Thyroid gland (tissue), 4 donors: Measurements from ENCODE around the gene NT5DC4.

Experiments
- POLR2A ChIP-seq, 2 donors: fragments of 450-650 bp; IDR thresholded peaks; one replicate each; pipeline ENCODE4 v1.6.1; 2017; ENCODE audit warnings: antibody characterized with exemption in 2 of 2, mild to moderate bottlenecking in 2 of 2, moderate library complexity in 1 of 2
- TF ChIP-seq, protein P1 (sequence below), 6 experiments: fragments of 200-600 bp in 3 of 6; fragments of 450-650 bp in 3 of 6; sonication (generic) in 3 of 6; IDR thresholded peaks; one replicate each; pipeline ENCODE4 v1.5.1; 2016 to 2019; ENCODE audit warnings: antibody characterized with exemption in 6 of 6, mild to moderate bottlenecking in 2 of 6, inconsistent platforms in 1 of 6, moderate library complexity in 1 of 6

- TF ChIP-seq, protein P1, sequence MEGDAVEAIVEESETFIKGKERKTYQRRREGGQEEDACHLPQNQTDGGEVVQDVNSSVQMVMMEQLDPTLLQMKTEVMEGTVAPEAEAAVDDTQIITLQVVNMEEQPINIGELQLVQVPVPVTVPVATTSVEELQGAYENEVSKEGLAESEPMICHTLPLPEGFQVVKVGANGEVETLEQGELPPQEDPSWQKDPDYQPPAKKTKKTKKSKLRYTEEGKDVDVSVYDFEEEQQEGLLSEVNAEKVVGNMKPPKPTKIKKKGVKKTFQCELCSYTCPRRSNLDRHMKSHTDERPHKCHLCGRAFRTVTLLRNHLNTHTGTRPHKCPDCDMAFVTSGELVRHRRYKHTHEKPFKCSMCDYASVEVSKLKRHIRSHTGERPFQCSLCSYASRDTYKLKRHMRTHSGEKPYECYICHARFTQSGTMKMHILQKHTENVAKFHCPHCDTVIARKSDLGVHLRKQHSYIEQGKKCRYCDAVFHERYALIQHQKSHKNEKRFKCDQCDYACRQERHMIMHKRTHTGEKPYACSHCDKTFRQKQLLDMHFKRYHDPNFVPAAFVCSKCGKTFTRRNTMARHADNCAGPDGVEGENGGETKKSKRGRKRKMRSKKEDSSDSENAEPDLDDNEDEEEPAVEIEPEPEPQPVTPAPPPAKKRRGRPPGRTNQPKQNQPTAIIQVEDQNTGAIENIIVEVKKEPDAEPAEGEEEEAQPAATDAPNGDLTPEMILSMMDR (IDR thresholded peaks at IDR 0.05) = no peak
- TF ChIP-seq POLR2A (IDR thresholded peaks at IDR 0.05) = no peak
Measured at GRCh38 chr2:112757265-112757664, 36.4 kb downstream of the NT5DC4 start.
